ENCODE results near the gene FKBP2.

DNA sequence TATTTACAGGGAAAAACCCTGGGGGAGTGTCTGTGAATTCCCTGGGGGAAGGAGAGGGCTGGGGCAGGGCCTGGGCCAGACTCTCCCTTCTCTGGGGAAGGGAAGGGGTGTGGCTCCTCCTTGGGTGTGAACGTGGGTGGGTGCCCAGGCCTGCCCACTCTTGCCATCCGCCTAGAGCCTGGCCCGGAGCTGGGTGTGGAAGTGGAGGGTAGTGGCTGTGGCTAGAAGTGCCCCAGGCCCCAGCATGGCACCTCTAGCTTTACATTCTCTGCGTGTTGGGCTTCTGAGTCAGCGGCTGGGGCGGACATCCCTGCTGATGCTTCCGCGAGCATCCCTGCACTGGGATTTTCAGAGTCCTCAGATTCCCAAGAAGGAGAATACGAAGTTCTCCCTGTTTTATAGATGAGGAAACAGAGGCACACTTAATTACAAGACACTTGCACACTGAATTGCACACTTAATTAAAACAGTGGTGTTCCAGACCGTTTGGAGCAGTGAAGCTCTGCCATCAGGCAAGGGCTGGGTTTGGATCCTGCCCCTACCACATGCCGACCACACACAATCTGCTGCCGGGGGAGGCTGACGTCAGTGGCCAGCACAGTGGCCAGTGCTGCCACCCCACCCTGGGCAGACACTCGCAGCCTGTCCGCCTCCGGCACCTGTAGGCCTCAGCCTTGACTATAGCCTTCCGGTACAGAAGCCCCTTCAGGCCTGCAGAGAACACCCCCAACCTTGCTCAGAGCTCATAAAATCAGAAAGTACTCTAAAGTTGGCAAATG lies 35.9 kb downstream of the FKBP2 start:
- no peak for TF ChIP-seq EZH2 (IDR thresholded peaks at IDR 0.05; ENCODE audit: insufficient read depth, poor library complexity, severe bottlenecking)
- no peak for TF ChIP-seq EZH2phosphoT487 (IDR thresholded peaks at IDR 0.05; ENCODE audit: insufficient read depth, low read depth)
